NCI-H1417 treated with DMSO at 0.1 percent for 48 hours (cell line): Measurements from ENCODE around the gene HTR7.
"Not testable (repeated sequence)": the region's sequence is repeated elsewhere in the genome, so short reads cannot be mapped to it uniquely, and the experiment has no call there.

Experiments
- DNase-seq: peaks from one replicate; lab custom pipeline; 2025; lab: John Stamatoyannopoulos, UW

Gene HTR7

GRCh38 chr10:90857635-90858460 is at the start of gene HTR7:
TSS of gene HTR7 (minus strand) at chr10:90858039. CDS start at chr10:90857671, 368 bp downstream.
- no peak for DNase-seq

GRCh38 chr10:90906596-90906995 is 48.8 kb upstream of the HTR7 start:
- DNase-seq = no peak

GRCh38 chr10:90905925-90906324 is 48.1 kb upstream of the HTR7 start:
- no peak for DNase-seq

DNA sequence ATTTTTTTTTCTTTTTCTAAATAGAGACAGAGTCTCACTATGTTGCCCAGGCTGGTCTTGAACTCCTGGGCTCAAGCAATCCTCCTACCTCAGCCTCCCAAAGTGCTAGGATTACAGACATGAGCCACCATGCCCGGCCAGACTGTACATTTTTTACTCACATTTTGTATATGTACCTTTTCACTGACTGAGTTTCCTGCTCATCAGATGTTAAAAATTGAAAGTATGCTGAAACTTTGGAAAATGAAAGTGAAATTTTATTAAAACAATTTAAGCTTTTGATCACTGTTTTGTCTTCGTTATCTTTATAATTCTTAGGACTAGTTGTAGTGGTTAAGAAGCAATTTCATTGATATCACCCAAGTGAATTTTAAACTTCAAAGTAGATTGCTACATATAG is 39.1 kb upstream of the HTR7 start:
- DNase-seq = not testable (repeated sequence)

- no peak for DNase-seq
These were observed 35.4 kb upstream of the HTR7 start for GRCh38 chr10:90893190-90893589.

DNA sequence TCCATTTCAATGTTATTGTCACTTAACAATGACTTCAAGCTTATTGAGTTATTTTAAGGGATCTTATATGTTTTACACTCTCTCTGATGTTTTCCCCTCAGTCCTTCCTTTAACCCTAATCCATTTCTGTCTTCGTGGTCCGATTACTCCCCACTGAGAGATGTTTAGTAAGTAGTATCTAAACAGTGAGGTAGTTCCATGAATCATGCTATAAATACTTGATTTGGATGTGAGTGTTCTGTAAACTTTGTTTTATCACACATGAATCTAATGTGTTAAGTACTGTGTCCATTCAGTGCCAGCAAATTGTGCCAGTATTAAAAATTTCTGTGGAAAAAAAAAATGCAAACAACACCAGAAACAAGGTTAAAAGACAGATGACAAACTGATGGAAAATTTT is 32.5 kb upstream of the HTR7 start:
- no peak for DNase-seq

GRCh38 chr10:90889636-90890035 is 31.8 kb upstream of the HTR7 start:
- DNase-seq = no peak

DNA sequence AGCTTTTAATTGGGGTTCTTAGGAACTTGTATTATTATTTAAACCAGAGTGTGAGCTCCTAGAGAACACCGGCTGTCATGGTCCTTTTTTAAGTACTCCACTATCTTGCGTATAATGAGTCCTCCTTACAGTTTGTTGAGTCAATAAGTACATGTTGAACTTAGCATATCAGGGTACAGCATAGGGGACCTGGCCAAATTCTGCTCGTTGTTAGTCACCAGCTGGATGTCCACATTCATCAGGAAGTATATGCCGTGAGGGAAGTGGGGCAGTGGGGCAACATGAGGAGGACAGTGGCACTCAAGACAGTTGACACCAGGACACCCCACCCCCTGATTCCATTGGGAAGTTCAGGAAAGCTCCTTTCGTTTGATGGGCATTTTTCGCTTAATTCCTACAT is 30.5 kb upstream of the HTR7 start:
- no peak for DNase-seq

GRCh38 chr10:90887555-90887954 is 29.7 kb upstream of the HTR7 start:
- no peak for DNase-seq

- DNase-seq = no peak
These were observed 27.3 kb upstream of the HTR7 start for GRCh38 chr10:90885176-90885575.

- DNase-seq = no peak
These were observed 26.6 kb upstream of the HTR7 start for GRCh38 chr10:90884431-90884830.

- DNase-seq = not testable (repeated sequence)
These were observed 22.4 kb upstream of the HTR7 start for GRCh38 chr10:90880059-90880719.

GRCh38 chr10:90879062-90879461 is 21.2 kb upstream of the HTR7 start:
- no peak for DNase-seq

DNA sequence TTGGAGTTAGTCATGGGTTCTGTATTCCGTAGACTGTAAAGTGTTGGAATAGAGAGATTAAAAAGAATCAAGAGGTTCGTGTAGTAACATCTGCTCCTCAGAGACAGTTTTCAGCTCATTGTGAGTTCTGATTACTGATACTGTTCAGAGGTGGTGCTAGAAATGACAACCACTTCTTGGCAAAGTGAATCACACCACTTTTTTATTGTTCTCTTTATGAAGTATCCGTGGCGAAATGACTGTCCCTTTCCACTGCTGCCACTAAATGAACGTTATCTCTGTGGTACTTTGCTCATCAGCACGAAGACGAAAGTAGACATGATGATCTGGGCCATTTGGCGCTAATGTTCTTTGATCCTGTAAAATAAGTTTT is 14.8 kb upstream of the HTR7 start:
- no peak for DNase-seq

GRCh38 chr10:90871766-90872647 is 14.2 kb upstream of the HTR7 start, which contains the start of gene RPP30:
TSS of gene RPP30 (plus strand) at chr10:90871974. CDS start at chr10:90871987, 13 bp downstream.
- DNase-seq = peak; percentile 4

DNA sequence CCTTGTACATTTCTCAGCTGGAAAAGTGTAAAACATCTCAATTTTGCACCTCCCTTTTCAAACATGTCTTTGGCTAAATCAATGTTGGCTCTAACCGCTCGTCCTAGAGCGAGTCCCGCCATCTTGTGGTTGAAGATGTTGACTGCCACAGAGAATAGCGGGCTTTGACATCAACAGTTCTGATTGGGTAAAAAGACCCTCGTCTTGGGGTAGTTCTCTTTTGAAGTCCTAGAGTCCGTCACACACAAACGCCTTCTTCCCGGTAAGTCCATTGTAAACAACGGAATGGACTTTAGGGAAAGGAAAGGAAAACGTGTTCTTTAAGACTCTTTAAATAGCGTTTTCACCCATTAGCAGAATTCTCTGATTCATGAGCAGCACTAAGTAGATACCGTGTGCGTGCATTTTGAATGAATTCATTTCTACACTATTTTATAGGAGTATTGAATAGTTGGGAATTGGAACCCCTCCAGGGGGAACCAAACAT is 13.5 kb upstream of the HTR7 start:
- DNase-seq = no peak

DNA sequence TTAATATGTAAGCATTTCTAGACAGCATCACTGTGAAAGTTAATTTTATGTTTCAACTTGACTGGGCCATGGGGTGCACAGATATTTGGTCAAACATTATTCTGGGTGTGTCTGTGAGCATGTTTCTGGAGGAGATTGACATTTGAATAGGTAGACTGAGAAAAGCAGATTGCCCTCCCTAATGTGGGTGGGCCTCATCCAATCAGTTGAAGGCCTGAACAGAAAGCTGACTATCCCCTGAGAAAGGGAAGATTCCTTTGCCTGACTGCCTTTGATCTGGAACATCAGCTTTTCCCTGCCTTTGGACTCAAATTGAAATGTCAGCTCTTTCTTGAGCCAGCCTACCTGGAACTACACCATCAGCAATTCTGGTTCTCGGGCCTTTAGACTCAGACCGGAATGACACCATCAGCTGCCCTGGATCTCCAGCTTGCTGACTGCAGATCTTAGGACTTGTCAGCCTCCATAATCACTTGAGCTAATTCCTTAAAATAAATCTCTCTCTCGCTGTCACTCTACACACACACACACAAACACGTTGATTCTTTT is 8.3 kb upstream of the HTR7 start:
- DNase-seq = no peak

GRCh38 chr10:90865401-90865800 is 7.6 kb upstream of the HTR7 start:
- no peak for DNase-seq

GRCh38 chr10:90862908-90863514 is 5.2 kb upstream of the HTR7 start:
- no peak for DNase-seq

- DNase-seq = no peak
These were observed 3.0 kb upstream of the HTR7 start for GRCh38 chr10:90860790-90861189.

- DNase-seq = no peak
These were observed 1.5 kb upstream of the HTR7 start for GRCh38 chr10:90859321-90859751.
